Caco-2 (cell line): ENCODE measurements around the gene XPR1. TPM values are rescaled to one million over a fixed set of nuclear protein-coding genes. Genes with fewer than 3 reads are reported as not detected.

ENCODE experiments used
- BruUV-seq: library from RNA; stranded (reverse); fragments of 400-500 nt; replicated peaks from 2 replicates; lab custom pipeline; 2021; lab: Mats Ljungman, UMichigan
- CTCF ChIA-PET: fragments of 300-600 bp; sonication (Branson Sonifier 250); formaldehyde crosslinking; loops from one replicate; lab custom pipeline; 2022; ENCODE audit warnings: antibody characterized with exemption; lab: Charles Lee
- POLR2A ChIA-PET: fragments of 300-600 bp; sonication (Branson Sonifier 250); formaldehyde crosslinking; loops from one replicate; lab custom pipeline; 2022; ENCODE audit warnings: antibody characterized with exemption; lab: Charles Lee
- DNase-seq, 2 experiments: peaks; one replicate each; pipeline versions ENCODE4 v3.0.0 to v3.0.0-alpha.2; 2020 to 2022
- H3K27me3 ChIP-seq: replicated peaks from 2 replicates; pipeline ENCODE4 v1.6.0; 2011; ENCODE audit warnings: low read length; ENCODE audit not compliant: control insufficient read depth, insufficient read depth
- H3K36me3 ChIP-seq: 2 replicates; pipeline ENCODE4 v1.5.1; 2011; ENCODE audit warnings: low read length; ENCODE audit not compliant: control insufficient read depth, insufficient read depth
- H3K4me1 ChIP-seq: fragments of 250-450 bp; sonication (Bioruptor Pico); 2 replicates; pipeline ENCODE4 v1.5.1; 2020; ENCODE audit warnings: mild to moderate bottlenecking
- H3K4me3 ChIP-seq: 2 replicates; pipeline ENCODE4 v1.5.1; 2011; ENCODE audit warnings: low read depth, mild to moderate bottlenecking, control low read depth, low read length
- H3K9me3 ChIP-seq: fragments of 250-450 bp; sonication (Bioruptor Pico); 2 replicates; pipeline ENCODE4 v1.5.1; 2020; ENCODE audit warnings: mild to moderate bottlenecking, moderate library complexity
- H3K27ac Mint-ChIP-seq: one replicate; pipeline ENCODE4 v1.8.0; 2022; ENCODE audit warnings: mixed read lengths; ENCODE audit not compliant: unreplicated experiment
- H3K27me3 Mint-ChIP-seq: one replicate; pipeline ENCODE4 v1.8.0; 2022; ENCODE audit warnings: mixed read lengths; ENCODE audit not compliant: insufficient read depth, unreplicated experiment
- H3K36me3 Mint-ChIP-seq: one replicate; pipeline ENCODE4 v1.8.0; 2022; ENCODE audit warnings: mild to moderate bottlenecking, mixed read lengths; ENCODE audit not compliant: insufficient read depth, unreplicated experiment
- H3K4me1 Mint-ChIP-seq: one replicate; pipeline ENCODE4 v1.8.0; 2022; ENCODE audit warnings: low read depth, mixed read lengths; ENCODE audit not compliant: unreplicated experiment
- H3K4me3 Mint-ChIP-seq: one replicate; pipeline ENCODE4 v1.8.0; 2022; ENCODE audit warnings: mild to moderate bottlenecking, moderate library complexity, mixed read lengths; ENCODE audit not compliant: unreplicated experiment
- H3K9me3 Mint-ChIP-seq: one replicate; pipeline ENCODE4 v1.8.0; 2022; ENCODE audit warnings: mixed read lengths; ENCODE audit not compliant: unreplicated experiment
- intact Hi-C: fragments of 100-400 bp; cut with micrococcal nuclease; formaldehyde crosslinking; loops from one replicate; pipeline ENCODE4 v1.10.0; 2022; ENCODE audit not compliant: unreplicated experiment
- total RNA-seq: library from RNA; stranded (reverse); gene quantifications from 2 replicates; pipeline ENCODE4 v1.2.3, GENCODE V29; 2022
- TF ChIP-seq, protein P1 (sequence below), 2 experiments: fragments of 200-600 bp in 1 of 2; IDR thresholded peaks; 1 replicate in 1 of 2; 2 replicates in 1 of 2; pipeline versions ENCODE4 v1.5.1 to v1.8.0; 2011 to 2022; ENCODE audit warnings: antibody characterized with exemption in 1 of 2, control low read depth in 1 of 2, inconsistent platforms in 1 of 2, low read depth in 1 of 2, low read length in 1 of 2, mild to moderate bottlenecking in 1 of 2, moderate library complexity in 1 of 2; ENCODE audit not compliant: insufficient read depth in 1 of 2, severe bottlenecking in 1 of 2, unreplicated experiment in 1 of 2

XPR1 gene
- total RNA-seq, 1 experiment from 2014 or later: 34.4 TPM

DNA sequence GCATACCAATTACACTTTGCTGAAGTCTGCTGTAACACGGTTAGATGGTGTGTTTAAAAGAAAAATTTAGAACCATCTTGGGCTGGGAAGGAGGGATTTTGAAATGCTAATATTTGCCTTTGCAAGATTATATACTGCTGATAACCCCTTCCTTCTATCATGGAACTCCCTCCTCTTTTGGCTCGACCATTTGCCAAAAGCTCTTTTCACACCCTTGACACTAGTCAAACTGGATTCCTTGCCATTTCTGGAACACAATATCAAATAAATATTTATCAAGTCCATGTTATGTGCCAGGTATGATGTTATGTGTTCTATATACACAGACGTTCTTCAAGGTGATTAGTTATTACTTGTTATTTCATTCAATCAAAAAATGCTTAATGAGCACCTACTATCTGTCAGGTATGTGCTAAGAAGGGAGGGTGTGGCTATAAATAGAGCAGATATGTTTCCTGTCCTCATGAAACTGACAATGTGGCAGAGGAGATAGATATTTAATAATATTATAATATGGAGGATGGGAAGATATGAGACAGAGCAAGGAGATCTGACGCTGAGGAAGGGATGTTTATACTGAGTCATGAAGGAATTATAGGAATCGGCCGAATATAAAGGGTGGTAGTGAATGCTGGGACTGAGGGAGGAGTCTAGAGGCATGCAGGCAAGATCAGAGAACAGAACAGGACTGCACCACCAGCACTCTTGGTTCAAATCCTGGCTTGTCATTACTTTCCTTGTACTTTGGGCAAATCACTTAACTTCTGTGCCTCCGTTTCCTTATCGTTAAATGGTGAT lies 16.1 kb upstream of the XPR1 start:
- Histone ChIP-seq H3K4me3 (no peak overlapping the region), H3K9me3 (no peaks in the 10 kb centered on the region), H3K4me1 (peaks cover 16% of the 10 kb centered on the region), H3K36me3 (no peaks in the 10 kb centered on the region), H3K27me3 (no peaks in the 10 kb centered on the region)
- H3K4me3 Mint-ChIP-seq: no peak overlapping the region
- no peaks in the 10 kb centered on the region for H3K9me3 Mint-ChIP-seq
- H3K36me3 Mint-ChIP-seq: no peaks in the 10 kb centered on the region
- peaks cover 7% of the 10 kb centered on the region for H3K4me1 Mint-ChIP-seq
- intact Hi-C loops: no loop called here
- ChIA-PET POLR2A (no interaction called here), CTCF (no interaction called here)
- H3K27me3 Mint-ChIP-seq: no peaks in the 10 kb centered on the region
- TF ChIP-seq, protein P1, sequence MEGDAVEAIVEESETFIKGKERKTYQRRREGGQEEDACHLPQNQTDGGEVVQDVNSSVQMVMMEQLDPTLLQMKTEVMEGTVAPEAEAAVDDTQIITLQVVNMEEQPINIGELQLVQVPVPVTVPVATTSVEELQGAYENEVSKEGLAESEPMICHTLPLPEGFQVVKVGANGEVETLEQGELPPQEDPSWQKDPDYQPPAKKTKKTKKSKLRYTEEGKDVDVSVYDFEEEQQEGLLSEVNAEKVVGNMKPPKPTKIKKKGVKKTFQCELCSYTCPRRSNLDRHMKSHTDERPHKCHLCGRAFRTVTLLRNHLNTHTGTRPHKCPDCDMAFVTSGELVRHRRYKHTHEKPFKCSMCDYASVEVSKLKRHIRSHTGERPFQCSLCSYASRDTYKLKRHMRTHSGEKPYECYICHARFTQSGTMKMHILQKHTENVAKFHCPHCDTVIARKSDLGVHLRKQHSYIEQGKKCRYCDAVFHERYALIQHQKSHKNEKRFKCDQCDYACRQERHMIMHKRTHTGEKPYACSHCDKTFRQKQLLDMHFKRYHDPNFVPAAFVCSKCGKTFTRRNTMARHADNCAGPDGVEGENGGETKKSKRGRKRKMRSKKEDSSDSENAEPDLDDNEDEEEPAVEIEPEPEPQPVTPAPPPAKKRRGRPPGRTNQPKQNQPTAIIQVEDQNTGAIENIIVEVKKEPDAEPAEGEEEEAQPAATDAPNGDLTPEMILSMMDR (IDR thresholded peaks at IDR 0.05; ENCODE audit: insufficient read depth in 1 of 2, low read depth in 1 of 2, low read length in 1 of 2, severe bottlenecking in 1 of 2, unreplicated experiment in 1 of 2): no peak
- no peak for DNase-seq
- H3K27ac Mint-ChIP-seq: no peak overlapping the region
- no TSS peak for BruUV-seq

- Histone ChIP-seq H3K4me3 (no peak overlapping the region), H3K27me3 (no peaks in the 10 kb centered on the region), H3K4me1 (peaks cover 13% of the 10 kb centered on the region), H3K36me3 (no peaks in the 10 kb centered on the region), H3K9me3 (no peaks in the 10 kb centered on the region)
- Mint-ChIP-seq H3K36me3 (no peaks in the 10 kb centered on the region), H3K4me3 (no peak overlapping the region), H3K4me1 (no peaks in the 10 kb centered on the region), H3K27ac (no peak overlapping the region), H3K9me3 (no peaks in the 10 kb centered on the region), H3K27me3 (no peaks in the 10 kb centered on the region)
- POLR2A ChIA-PET: no interaction called here
- CTCF ChIA-PET: no interaction called here
- intact Hi-C loops: no loop called here
- no peak for DNase-seq
- TF ChIP-seq, protein P1 (IDR thresholded peaks at IDR 0.05; ENCODE audit: insufficient read depth in 1 of 2, low read depth in 1 of 2, low read length in 1 of 2, severe bottlenecking in 1 of 2, unreplicated experiment in 1 of 2): no peak
- BruUV-seq: no TSS peak
Measured at GRCh38 chr1:180616439-180616838, 15.4 kb upstream of the XPR1 start.

- TF ChIP-seq, protein P1 (IDR thresholded peaks at IDR 0.05; ENCODE audit: insufficient read depth in 1 of 2, low read depth in 1 of 2, low read length in 1 of 2, severe bottlenecking in 1 of 2, unreplicated experiment in 1 of 2): no peak
- POLR2A ChIA-PET: no interaction called here
- BruUV-seq: no TSS peak
Measured at GRCh38 chr1:180617774-180618395, 13.9 kb upstream of the XPR1 start.

More at GRCh38 chr1:180617774-180618395, 13.9 kb upstream of the XPR1 start:
- H3K4me3 ChIP-seq: no peak overlapping the region
- H3K4me3 Mint-ChIP-seq: no peak overlapping the region
- peaks cover 11% of the 10 kb centered on the region for H3K4me1 ChIP-seq
- CTCF ChIA-PET: no interaction called here
- no peaks in the 10 kb centered on the region for H3K9me3 ChIP-seq
- no peaks in the 10 kb centered on the region for H3K36me3 Mint-ChIP-seq
- no peaks in the 10 kb centered on the region for H3K9me3 Mint-ChIP-seq
- no peaks in the 10 kb centered on the region for H3K27me3 ChIP-seq
- no peak for DNase-seq
- H3K4me1 Mint-ChIP-seq: no peaks in the 10 kb centered on the region
- H3K27ac Mint-ChIP-seq: no peak overlapping the region
- intact Hi-C loops: no loop called here
- H3K27me3 Mint-ChIP-seq: no peaks in the 10 kb centered on the region
- H3K36me3 ChIP-seq: no peaks in the 10 kb centered on the region
